Neural cell (in vitro differentiated cells): ENCODE measurements around the gene ADGRF3. TPM values are rescaled to one million over a fixed set of nuclear protein-coding genes. Genes with fewer than 3 reads are reported as not detected.
"Not testable (repeated sequence)": the region's sequence is repeated elsewhere in the genome, so short reads cannot be mapped to it uniquely, and the experiment has no call there.

Experiments used
- H2AFZ ChIP-seq: fragments of 200-600, 300-800 bp; sonication (generic), shearing (Covaris generic); 2 replicates; pipeline ENCODE4 v1.6.0; 2014; ENCODE audit warnings: low read depth, mild to moderate bottlenecking, antibody characterized with exemption, low read length, moderate library complexity
- H3F3A ChIP-seq: fragments of 200-600 bp; shearing (Covaris generic); 2 replicates; pipeline ENCODE4 v1.6.1; 2016; ENCODE audit warnings: mild to moderate bottlenecking, moderate library complexity, mixed read lengths, antibody characterized with exemption, low read length; ENCODE audit not compliant: insufficient read depth, poor library complexity, severe bottlenecking
- H3K27ac ChIP-seq: fragments of 200-600, 300-800 bp; sonication (generic), shearing (Covaris generic); 2 replicates; pipeline ENCODE4 v1.5.1; 2014; ENCODE audit warnings: mild to moderate bottlenecking, low read length, moderate library complexity
- H3K27me3 ChIP-seq: fragments of 300-800, 200-600 bp; sonication (generic), shearing (Covaris generic); 2 replicates; pipeline ENCODE4 v1.6.0; 2014; ENCODE audit warnings: mild to moderate bottlenecking, low read depth, low read length, moderate library complexity; ENCODE audit not compliant: insufficient read depth
- H3K36me3 ChIP-seq: fragments of 300-800, 200-600 bp; sonication (generic), shearing (Covaris generic); 2 replicates; pipeline ENCODE4 v1.5.1; 2014; ENCODE audit warnings: mild to moderate bottlenecking, antibody characterized with exemption, low read length, moderate library complexity; ENCODE audit not compliant: insufficient read depth
- H3K4me2 ChIP-seq: fragments of 300-800, 200-600 bp; sonication (generic), shearing (Covaris generic); 2 replicates; pipeline ENCODE4 v1.6.0; 2014; ENCODE audit warnings: mild to moderate bottlenecking, low read length
- H3K4me3 ChIP-seq: fragments of 300-800, 200-600 bp; sonication (generic), shearing (Covaris generic); 2 replicates; pipeline ENCODE4 v1.5.1; 2014; ENCODE audit warnings: mild to moderate bottlenecking, low read length, moderate library complexity
- H3K79me2 ChIP-seq: fragments of 200-600 bp; shearing (Covaris generic); replicated peaks from 2 replicates; pipeline ENCODE4 v1.6.0; 2014; ENCODE audit warnings: mild to moderate bottlenecking, low read length, moderate library complexity; ENCODE audit not compliant: insufficient read depth
- H3K9ac ChIP-seq: fragments of 300-800, 200-600 bp; sonication (generic), shearing (Covaris generic); 2 replicates; pipeline ENCODE4 v1.6.1; 2016; ENCODE audit warnings: mild to moderate bottlenecking, low read length, mixed read lengths
- H3K9me2 ChIP-seq: fragments of 200-600 bp; shearing (Covaris generic); 2 replicates; pipeline ENCODE4 v1.6.1; 2016; ENCODE audit warnings: mild to moderate bottlenecking, low read length, mixed read lengths; ENCODE audit not compliant: insufficient read depth
- H3K9me3 ChIP-seq: fragments of 200-600, 300-800 bp; sonication (generic), shearing (Covaris generic); 2 replicates; pipeline ENCODE4 v1.6.1; 2016; ENCODE audit warnings: mild to moderate bottlenecking, mixed run types, low read length, moderate library complexity, mixed read lengths
- H4K20me1 ChIP-seq: fragments of 200-600 bp; shearing (Covaris generic); 2 replicates; pipeline ENCODE4 v1.6.1; 2016; ENCODE audit warnings: mild to moderate bottlenecking, mixed run types; ENCODE audit not compliant: insufficient read depth
- CTCF ChIP-seq: fragments of 450-650 bp; IDR thresholded peaks from 2 replicates; pipeline ENCODE4 v1.5.1; 2014; ENCODE audit warnings: antibody characterized with exemption, mild to moderate bottlenecking, moderate library complexity; ENCODE audit not compliant: poor library complexity, severe bottlenecking
- EP300 ChIP-seq: fragments of 450-650 bp; conservative IDR thresholded peaks from 2 replicates; pipeline ENCODE4 v1.6.1; 2014; ENCODE audit warnings: antibody characterized with exemption, mild to moderate bottlenecking, moderate library complexity; ENCODE audit not compliant: poor library complexity, severe bottlenecking
- EZH2 ChIP-seq: fragments of 200-600, 300-800 bp; shearing (Covaris generic), sonication (generic); IDR thresholded peaks from 2 replicates; pipeline ENCODE4 v1.6.1; 2014; ENCODE audit warnings: antibody characterized with exemption, low read length, borderline replicate concordance, mild to moderate bottlenecking; ENCODE audit not compliant: insufficient read depth, poor library complexity, severe bottlenecking
- MXI1 ChIP-seq: fragments of 450-650 bp; conservative IDR thresholded peaks from 2 replicates; pipeline ENCODE4 v1.6.1; 2014; ENCODE audit warnings: antibody characterized with exemption, mild to moderate bottlenecking; ENCODE audit not compliant: poor library complexity, severe bottlenecking
- POLR2AphosphoS5 ChIP-seq: IDR thresholded peaks from 2 replicates; pipeline ENCODE4 v1.6.1; 2012
- RAD21 ChIP-seq: fragments of 450-650 bp; conservative IDR thresholded peaks from 2 replicates; pipeline ENCODE4 v1.6.1; 2014; ENCODE audit warnings: antibody characterized with exemption, mild to moderate bottlenecking, moderate library complexity
- REST ChIP-seq: IDR thresholded peaks from 2 replicates; pipeline ENCODE4 v1.6.1; 2012; ENCODE audit warnings: borderline replicate concordance
- SMC3 ChIP-seq: fragments of 450-650 bp; conservative IDR thresholded peaks from 2 replicates; pipeline ENCODE4 v1.6.1; 2014; ENCODE audit warnings: antibody characterized with exemption, mild to moderate bottlenecking, moderate library complexity; ENCODE audit not compliant: poor library complexity
- TAF1 ChIP-seq: IDR thresholded peaks from 2 replicates; pipeline ENCODE4 v1.6.1; 2012; ENCODE audit warnings: low read depth
- polyA plus RNA-seq: library from polyadenylated mRNA; depleted of rRNA; stranded (reverse); fragments of >200 nt; gene quantifications from 2 replicates; pipeline ENCODE4 v1.2.3, GENCODE V29; 2014

The ADGRF3 gene
- polyA plus RNA-seq, 1 donor from 2014 or later, result 0.42 TPM

- H3K4me2 ChIP-seq, result no peak overlapping the region
- TF ChIP-seq CTCF, result no peak
- no peak for TF ChIP-seq REST
- TF ChIP-seq TAF1, result no peak
- no peak for TF ChIP-seq SMC3
- no peak for TF ChIP-seq EZH2
- no peak for TF ChIP-seq RAD21
- TF ChIP-seq MXI1, result no peak
- no peak for TF ChIP-seq POLR2AphosphoS5
- no peak for TF ChIP-seq EP300
- no peaks in the 10 kb centered on the region for H4K20me1 ChIP-seq
- no peaks in the 10 kb centered on the region for H3K36me3 ChIP-seq
- H2AFZ ChIP-seq, result no peak overlapping the region
- H3K4me3 ChIP-seq, result no peak overlapping the region
- H3K79me2 ChIP-seq, result peaks cover 30% of the 10 kb centered on the region
- H3K9ac ChIP-seq, result no peak overlapping the region
- H3K9me2 ChIP-seq, result no peaks in the 10 kb centered on the region
- H3K27ac ChIP-seq, result no peak overlapping the region
- H3K9me3 ChIP-seq, result no peaks in the 10 kb centered on the region
- no peaks in the 10 kb centered on the region for H3F3A ChIP-seq
- no peaks in the 10 kb centered on the region for H3K27me3 ChIP-seq
These were observed 8.7 kb upstream of the ADGRF3 start for GRCh38 chr2:26355038-26355995.

GRCh38 chr2:26354469-26354868, 7.9 kb upstream of the ADGRF3 start:
- not testable (repeated sequence) for H3K36me3 ChIP-seq, H3K9me2 ChIP-seq, H3K9me3 ChIP-seq, H3K27me3 ChIP-seq, H2AFZ ChIP-seq, H3K27ac ChIP-seq, H3F3A ChIP-seq, H3K9ac ChIP-seq, H4K20me1 ChIP-seq, H3K4me2 ChIP-seq, H3K4me3 ChIP-seq
- H3K79me2 ChIP-seq, result peaks cover 38% of the 10 kb centered on the region
